ENCODE data around the gene FLYWCH2. TPM values are rescaled to one million over a fixed set of nuclear protein-coding genes. Genes with fewer than 3 reads are reported as not detected.

The FLYWCH2 gene
- total and polyA plus RNA-seq, 2 of the 13 experiments (the other 11 are each of a cell fraction or from before 2014, with no cell fraction given) = 16.9 to 19.8 TPM

DNA sequence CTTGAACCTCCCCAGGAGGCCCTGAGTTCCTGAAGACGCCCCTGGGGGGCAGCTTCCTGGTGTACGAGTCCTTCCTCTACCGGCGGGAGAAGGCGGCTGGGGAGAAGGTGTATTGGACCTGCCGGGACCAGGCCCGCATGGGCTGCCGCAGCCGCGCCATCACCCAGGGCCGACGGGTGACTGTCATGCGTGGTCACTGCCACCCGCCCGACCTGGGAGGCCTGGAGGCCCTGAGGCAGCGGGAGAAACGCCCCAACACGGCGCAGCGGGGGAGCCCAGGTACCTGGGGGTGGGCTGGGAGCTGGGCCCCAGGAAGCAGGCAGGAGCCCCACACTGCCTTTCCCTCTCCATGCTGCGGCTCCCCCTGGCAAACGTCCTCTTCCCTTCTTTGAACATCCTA lies 50.7 kb downstream of the FLYWCH2 start (continued):
- TF ChIP-seq TRIM24 (CRISPR knock-in tag; IDR thresholded peaks at IDR 0.05) (no peak), ZNF772 (CRISPR knock-in tag; IDR thresholded peaks at IDR 0.05) (no peak), TAF15 (IDR thresholded peaks at IDR 0.05; ENCODE audit: low read depth, low read length, poor library complexity, severe bottlenecking) (no peak), ZNF713 (CRISPR knock-in tag; IDR thresholded peaks at IDR 0.05) (no peak), ZNF44 (CRISPR knock-in tag; IDR thresholded peaks at IDR 0.05) (no peak), ZNF562 (CRISPR knock-in tag; IDR thresholded peaks at IDR 0.05; ENCODE audit: borderline replicate concordance) (no peak)

DNA sequence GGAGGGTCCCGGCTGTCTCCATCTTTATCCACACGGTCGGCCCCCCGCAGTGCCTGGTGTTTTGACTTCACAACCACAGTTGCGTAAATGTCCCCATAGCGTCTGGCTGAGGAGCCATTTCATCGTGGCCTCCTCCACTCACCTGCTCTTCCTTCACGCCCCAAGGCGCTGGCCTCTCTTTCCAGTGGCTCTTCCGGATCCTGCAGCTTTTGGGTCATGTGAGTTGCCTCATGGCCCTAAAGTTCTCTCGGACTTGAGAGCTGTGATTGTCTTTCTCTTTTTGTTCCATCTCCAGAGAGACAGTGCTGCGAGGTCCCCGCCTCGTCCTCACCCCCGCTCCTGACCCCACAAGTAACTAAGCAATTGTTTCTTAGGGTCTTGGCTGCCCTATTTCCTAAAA lies 51.4 kb downstream of the FLYWCH2 start:
- no peak overlapping the region for H2AFZ ChIP-seq (ENCODE audit: low read length)
- no peak overlapping the region for H3K27ac ChIP-seq (ENCODE audit: extremely low read length, insufficient read depth, low read length)
- POLR2A ChIA-PET = no interaction called here
- H3K4me3 ChIP-seq (replicated peaks in 1 of 3; ENCODE audit: insufficient read depth in 1 of 3, low read depth in 2 of 3, low read length in 3 of 3) = no peak overlapping the region
- 96% methylated on average over 15 of the region's 15 CpGs for WGBS (ENCODE audit: low lambda C conversion rate)
- FAIRE-seq = no peak
- H3K9ac ChIP-seq (ENCODE audit: insufficient read depth, low read depth, low read length) = no peak overlapping the region
- no peaks in the 10 kb centered on the region for H3K27me3 ChIP-seq (ENCODE audit: control insufficient read depth in 1 of 2, insufficient read depth in 2 of 2, low read length in 2 of 2)
- no peak overlapping the region for H3K4me2 ChIP-seq (ENCODE audit: low read depth, low read length)
- H3K36me3 ChIP-seq (replicated peaks in 1 of 2; ENCODE audit: control insufficient read depth in 1 of 2, insufficient read depth in 2 of 2, low read length in 2 of 2) = peaks cover 10 to 22% of the 10 kb centered on the region in 2 experiments; a peak in 4 of 5 replicates
- H4K20me1 ChIP-seq (ENCODE audit: insufficient read depth, low read length) = no peaks in the 10 kb centered on the region
- no peak for DNase-seq (ENCODE audit: low spot score)
- H3K79me2 ChIP-seq (ENCODE audit: insufficient read depth, low read length) = no peaks in the 10 kb centered on the region
- in situ Hi-C loops (cut with HindIII; ENCODE audit: extremely low pct_ligation_motif_present, low pct_unique_long_range_greater_than_20kb) (no loop called here), intact Hi-C loops (cut with micrococcal nuclease; ENCODE audit: unreplicated experiment) (no loop called here)
- no peak for ATAC-seq
- TF ChIP-seq, protein P1, sequence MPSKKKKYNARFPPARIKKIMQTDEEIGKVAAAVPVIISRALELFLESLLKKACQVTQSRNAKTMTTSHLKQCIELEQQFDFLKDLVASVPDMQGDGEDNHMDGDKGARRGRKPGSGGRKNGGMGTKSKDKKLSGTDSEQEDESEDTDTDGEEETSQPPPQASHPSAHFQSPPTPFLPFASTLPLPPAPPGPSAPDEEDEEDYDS (CRISPR knock-in tag; IDR thresholded peaks at IDR 0.05) = no peak
- TF ChIP-seq ZSCAN20 (CRISPR knock-in tag; IDR thresholded peaks at IDR 0.05; ENCODE audit: borderline replicate concordance) = no peak
- H3K4me1 ChIP-seq (ENCODE audit: insufficient read depth, low read length) = no peaks in the 10 kb centered on the region
- BruUV-seq (replicated peaks) = no TSS peak
- H3K9me3 ChIP-seq (ENCODE audit: low read length) = no peaks in the 10 kb centered on the region
- CTCF ChIA-PET (ENCODE audit: low intra/inter-chr PET ratio, low total read pairs) = no interaction called here

All from HepG2 (cell line).